D721Med (cell line): ENCODE measurements around the gene POLR1A.

Source experiments
- DNase-seq: peaks from one replicate; pipeline ENCODE4 v3.0.0; 2011; ENCODE audit warnings: low spot score; ENCODE audit not compliant: insufficient read length
- FAIRE-seq: peaks from 2 replicates; lab custom pipeline; 2011; peaks lifted over from hg19 to GRCh38; lab: Jason Lieb, UNC
- TF ChIP-seq, protein P1 (sequence below): IDR thresholded peaks from 2 replicates; pipeline ENCODE4 v1.5.1; 2012; ENCODE audit warnings: mild to moderate bottlenecking, control low read depth; ENCODE audit not compliant: insufficient read depth; ENCODE audit errors: missing control alignments

POLR1A gene

DNA sequence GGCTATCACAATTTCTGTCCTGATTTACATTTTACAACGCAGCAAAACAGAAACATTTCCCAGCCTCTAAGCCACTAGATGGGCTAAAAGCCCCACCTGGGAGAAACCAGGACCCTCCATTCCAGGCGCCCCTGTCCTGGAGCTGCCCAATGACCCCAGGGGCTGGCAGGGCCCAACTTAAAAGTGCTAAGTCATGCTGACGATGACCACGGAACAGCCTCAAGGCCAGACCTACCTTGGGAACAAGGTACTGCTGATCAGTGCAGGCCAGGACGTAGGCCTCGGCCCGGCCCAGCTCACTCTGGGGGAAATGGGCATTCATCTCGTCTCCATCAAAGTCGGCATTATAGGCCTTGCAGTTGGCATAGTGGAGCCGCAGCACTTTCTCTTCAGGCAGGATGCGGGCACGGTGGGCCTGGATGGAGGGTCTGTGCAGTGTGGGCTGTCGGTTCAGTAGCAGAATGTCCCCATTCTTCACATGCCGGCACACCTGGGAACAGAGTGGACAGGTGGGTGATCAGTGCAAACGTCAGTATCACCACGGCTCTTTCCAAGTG lies 35.8 kb downstream of the POLR1A start:
- FAIRE-seq = no peak
- DNase-seq = no peak
- TF ChIP-seq, protein P1, sequence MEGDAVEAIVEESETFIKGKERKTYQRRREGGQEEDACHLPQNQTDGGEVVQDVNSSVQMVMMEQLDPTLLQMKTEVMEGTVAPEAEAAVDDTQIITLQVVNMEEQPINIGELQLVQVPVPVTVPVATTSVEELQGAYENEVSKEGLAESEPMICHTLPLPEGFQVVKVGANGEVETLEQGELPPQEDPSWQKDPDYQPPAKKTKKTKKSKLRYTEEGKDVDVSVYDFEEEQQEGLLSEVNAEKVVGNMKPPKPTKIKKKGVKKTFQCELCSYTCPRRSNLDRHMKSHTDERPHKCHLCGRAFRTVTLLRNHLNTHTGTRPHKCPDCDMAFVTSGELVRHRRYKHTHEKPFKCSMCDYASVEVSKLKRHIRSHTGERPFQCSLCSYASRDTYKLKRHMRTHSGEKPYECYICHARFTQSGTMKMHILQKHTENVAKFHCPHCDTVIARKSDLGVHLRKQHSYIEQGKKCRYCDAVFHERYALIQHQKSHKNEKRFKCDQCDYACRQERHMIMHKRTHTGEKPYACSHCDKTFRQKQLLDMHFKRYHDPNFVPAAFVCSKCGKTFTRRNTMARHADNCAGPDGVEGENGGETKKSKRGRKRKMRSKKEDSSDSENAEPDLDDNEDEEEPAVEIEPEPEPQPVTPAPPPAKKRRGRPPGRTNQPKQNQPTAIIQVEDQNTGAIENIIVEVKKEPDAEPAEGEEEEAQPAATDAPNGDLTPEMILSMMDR = no peak

DNA sequence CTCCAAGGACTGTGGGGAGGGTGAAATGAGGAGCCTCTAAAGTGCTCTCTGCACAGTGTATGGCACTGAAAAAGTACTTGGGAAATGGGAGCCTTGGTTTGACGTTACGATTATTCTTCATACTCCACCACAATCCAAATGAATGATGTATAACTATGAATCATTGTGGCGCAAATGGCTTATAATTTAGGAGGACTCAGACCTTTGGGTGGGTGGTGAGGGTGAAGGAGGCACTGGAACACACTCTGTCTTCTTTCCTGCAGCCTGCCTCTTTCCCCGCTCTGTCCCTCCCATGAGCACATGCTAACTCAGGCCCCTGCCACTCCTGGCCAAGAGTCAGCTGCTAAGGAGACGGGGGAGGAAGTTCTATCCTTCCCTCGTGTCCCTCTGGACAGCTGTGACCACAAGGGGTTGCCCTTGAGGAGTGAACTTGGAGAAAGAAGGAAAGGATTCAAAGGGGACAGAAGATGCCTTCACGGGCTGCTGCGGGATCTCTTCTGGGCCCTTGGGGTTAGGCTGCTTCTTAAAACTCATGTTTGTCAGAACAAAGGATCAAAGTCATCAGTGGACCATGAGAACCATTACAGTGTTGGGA lies 36.5 kb downstream of the POLR1A start:
- TF ChIP-seq, protein P1 = no peak

DNA sequence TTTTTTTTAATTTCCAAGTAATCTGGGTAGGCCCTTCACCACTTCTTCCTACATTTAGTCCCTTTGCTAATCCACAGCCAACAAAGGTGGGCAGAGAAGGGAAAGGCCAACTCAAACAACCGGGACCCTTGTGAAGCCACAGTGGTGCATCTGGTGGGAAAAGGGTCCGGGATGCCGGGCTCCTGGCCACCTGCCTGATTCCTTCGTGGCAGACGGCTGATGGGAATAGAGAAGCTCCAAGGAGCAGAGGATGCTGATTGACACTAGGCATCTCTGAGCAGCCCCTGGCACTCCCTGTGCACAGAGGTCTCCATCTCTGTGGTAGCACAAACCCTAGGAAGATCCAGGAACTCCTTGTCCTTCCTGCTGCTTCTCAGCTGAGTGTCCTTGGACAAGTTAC lies 37.0 kb downstream of the POLR1A start:
- no peak for FAIRE-seq
- TF ChIP-seq, protein P1 = no peak
- DNase-seq = no peak

More for the DNA sequence above, 36.5 kb downstream of the POLR1A start:
- DNase-seq = no peak
- FAIRE-seq = no peak

DNA sequence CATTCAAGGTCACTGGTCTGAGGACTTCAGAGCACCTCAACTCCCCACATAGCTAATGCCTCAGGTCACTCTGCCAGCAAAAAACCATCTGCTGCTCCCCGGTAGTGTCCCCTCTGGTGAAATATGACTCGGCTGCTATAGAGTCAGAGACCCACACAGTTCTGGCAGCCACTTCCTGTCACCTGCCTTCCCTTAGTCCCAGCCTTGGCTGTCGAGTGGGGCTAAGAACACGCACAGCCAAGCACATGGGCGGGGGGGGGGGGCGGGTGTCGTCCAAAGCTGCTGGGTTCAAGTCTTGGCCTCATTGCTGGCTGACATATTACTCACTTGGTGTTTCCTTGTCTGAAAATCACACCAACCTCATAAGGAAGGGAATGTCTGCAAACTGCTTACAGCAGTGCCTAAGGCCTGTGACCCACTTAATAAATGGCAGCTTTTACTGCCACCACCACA lies 37.5 kb downstream of the POLR1A start:
- FAIRE-seq (no peak), DNase-seq (no peak)

DNA sequence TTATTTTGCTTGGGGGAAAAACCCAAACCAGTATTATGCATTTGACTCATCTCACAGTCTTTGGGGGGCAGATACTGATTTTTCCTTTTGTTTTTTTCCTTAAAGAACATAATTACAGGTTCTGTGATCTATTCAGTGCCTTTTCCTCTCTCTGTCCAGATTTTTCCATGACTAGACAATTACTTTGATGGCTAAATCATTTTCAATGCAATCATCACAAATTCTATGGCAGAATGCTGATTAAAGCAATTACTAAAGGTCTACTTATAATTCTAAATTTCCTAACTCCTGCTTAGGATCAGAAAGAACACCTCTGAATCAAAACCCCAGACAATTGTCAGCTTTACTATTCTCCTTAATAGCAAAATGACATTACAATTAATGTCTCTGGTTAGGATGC lies 38.8 kb downstream of the POLR1A start:
- no peak for FAIRE-seq
- DNase-seq = no peak
- TF ChIP-seq, protein P1 = no peak

More for the DNA sequence above, 37.5 kb downstream of the POLR1A start:
- TF ChIP-seq, protein P1 = no peak

DNA sequence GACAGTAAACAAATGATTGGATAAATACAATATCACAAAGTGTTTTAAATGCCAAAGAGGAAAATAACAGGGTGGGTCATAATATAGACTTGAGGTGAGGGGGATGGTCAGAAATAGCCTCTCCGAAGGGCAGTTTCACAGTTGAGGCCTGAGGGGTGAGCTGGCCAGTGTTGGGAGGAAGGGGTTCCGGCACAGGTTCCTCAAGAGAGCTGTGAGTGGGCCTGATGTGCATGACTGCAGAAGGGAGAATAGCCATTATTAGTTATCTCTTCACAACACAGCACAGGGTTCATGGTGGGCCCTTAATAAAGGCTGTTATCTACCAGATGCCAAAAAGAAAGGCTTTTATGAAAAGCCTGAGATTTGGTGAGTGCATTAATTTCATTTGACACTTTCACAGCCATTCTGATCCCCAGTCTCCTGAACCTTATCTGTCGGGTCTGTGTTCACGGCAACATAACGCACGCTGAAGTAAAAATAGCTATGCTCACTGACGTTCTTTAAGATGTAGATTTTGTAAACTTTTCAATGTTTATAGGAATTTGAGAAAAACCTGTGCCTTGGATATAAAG lies 39.6 kb downstream of the POLR1A start:
- no peak for DNase-seq
- FAIRE-seq = no peak
- TF ChIP-seq, protein P1 = no peak

DNA sequence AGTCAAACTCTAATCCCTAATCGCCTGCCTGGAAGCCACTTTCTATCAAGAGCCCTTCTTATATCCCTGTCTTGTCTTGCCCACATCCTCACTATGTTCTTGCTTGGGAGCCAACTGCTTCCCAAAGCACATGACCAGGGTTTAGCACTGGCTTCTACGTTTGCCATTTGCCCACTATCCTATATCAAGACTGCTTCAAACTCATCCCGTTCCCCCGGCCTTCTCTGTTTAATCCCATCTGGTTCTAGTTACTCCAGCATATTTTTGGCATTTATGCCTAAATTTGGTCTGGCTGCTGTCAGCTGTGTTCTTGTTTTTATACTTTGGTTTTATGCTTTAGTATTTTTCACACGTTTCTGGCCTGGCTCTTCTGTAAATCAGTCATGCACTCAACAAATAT lies 40.2 kb downstream of the POLR1A start:
- FAIRE-seq (no peak), DNase-seq (no peak)
- TF ChIP-seq, protein P1 = no peak
